ENCODE data around the gene URI1.

Gene URI1

DNA sequence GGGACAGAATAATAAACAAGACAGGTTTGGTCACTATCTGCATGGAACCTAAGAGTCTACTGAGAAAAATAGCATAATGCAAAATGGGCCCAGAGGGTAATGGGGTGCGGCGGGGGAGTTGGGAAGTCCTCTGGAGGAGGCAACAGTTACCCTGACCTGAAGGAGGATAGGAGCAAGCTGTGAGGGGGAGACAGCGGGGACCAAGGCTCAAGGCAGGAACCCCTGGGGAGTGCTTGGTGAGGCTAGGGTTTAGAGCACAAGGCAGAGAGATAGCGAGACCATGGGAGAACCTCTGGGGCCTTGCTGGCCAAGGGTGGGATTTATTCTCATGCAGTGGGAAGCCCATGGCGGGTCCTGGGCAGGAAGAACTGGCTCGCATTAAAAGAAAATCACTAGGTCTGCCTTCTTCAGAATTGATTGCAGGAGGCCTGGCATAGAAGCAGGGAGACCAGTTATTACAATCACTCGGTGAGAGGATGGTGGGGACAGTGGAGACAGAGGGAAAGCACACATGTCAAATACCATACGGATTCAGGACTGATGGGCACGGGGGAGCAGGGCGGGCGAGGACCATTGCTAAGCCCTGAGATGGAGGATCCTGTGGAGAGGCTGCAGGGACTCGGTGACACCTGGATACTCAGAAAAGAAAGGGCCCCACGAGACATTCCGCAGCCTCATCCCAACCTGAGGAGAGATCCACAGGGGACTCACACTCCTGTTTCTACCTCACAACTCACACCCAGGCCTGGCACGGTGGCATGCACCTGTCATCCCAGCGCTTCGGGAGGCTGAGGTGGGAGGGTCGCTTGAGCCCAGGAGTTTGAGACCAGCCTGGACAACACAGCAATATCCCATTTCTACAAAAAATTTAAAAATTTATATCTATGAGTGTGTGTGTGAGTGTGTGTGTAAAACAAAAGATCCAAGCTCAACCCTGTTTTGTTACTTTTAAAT, 110.4 kb downstream of the URI1 start:
- in situ Hi-C loops (cut with MboI; ENCODE audit: low sequenced_read_pairs, unreplicated experiment), result no loop called here
- no peak for DNase-seq (ENCODE audit: low spot score)
- TF ChIP-seq CTCF (IDR thresholded peaks at IDR 0.05; ENCODE audit: borderline replicate concordance, control extremely low read depth, extremely low read depth, insufficient read depth, missing control alignments), result no peak

DNA sequence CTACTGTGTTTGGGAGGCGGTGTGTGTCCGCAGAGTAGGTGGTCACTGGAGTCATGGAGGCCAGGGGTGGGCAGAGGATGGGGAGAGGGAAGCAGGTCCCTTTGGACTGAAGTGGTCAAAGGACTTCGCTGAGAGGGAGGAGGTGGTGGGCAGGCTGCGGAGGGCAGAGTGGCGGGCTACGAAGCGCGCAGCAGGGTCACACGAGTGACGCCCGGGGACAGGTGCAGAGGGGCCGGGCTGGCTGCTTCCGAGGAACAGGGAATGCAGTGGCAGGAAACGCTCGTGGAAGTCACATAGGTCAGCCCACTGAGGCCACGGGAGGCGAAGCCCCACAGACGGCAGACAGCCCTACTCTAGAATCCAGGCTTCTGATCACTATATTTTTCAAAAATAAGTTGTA, 111.5 kb downstream of the URI1 start:
- in situ Hi-C loops (cut with MboI; ENCODE audit: low sequenced_read_pairs, unreplicated experiment), result no loop called here
- no peak for TF ChIP-seq CTCF (IDR thresholded peaks at IDR 0.05; ENCODE audit: borderline replicate concordance, control extremely low read depth, extremely low read depth, insufficient read depth, missing control alignments)
- no peak for DNase-seq (ENCODE audit: low spot score)

DNA sequence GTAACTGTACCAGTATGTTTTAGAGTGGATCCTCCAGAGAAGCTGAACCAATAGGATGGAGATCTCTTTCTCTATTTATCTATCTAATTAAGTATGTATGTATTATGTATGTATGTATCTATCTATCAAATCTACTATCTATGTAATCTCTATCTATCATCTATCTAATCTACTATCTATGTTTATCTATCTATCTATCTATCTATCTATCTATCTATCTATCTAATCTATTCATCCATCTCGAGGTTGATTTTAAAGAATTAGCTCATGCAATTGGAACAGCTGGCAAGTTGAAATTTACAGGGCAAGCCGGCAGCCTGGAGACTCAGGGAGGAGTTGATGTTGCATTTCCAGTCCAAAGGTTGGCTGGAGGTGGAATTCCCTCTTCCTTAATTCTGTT, 112.2 kb downstream of the URI1 start:
- TF ChIP-seq CTCF (IDR thresholded peaks at IDR 0.05; ENCODE audit: borderline replicate concordance, control extremely low read depth, extremely low read depth, insufficient read depth, missing control alignments), result no peak
- in situ Hi-C loops (cut with MboI; ENCODE audit: low sequenced_read_pairs, unreplicated experiment), result no loop called here

GRCh38 chr19:30056580-30056979, 114.5 kb downstream of the URI1 start:
- DNase-seq (ENCODE audit: low spot score), result no peak
- no peak for TF ChIP-seq CTCF (IDR thresholded peaks at IDR 0.05; ENCODE audit: borderline replicate concordance, control extremely low read depth, extremely low read depth, insufficient read depth, missing control alignments)
- in situ Hi-C loops (cut with MboI; ENCODE audit: low sequenced_read_pairs, unreplicated experiment), result no loop called here

More for the DNA sequence above, 112.2 kb downstream of the URI1 start:
- no peak for DNase-seq (ENCODE audit: low spot score)

DNA sequence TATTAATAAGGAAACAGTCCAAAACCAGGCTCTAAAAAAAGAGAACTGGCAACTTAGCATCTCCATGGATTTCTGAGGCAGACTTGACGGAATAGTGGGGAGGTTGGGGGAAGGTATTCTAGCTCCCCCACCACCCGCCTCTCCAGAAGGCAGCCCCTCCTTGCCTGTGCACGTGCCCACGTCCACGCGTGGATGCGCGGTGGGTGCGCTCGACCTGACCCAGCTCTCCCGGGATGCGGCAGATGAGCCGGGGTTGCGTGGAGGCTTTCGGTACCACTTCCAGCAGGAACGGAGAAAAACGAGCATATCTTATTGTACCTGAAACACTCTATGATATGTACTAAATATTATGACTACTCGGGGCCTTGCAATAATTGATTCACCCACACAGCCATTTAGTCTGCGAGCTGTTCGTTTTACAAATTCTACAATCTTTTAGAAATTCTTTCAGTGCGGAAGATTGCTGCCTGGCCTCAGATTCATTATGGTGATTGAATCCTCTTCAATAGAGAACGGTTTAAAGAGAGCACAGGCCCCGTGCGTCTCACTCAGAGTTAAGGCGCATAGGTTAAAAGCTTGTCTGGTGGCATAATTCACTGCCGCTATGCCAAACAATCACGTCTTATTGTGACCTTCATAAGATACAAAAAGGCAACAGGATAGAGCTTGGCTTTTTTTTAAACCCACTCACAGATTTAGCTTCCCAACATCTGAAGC, 117.9 kb downstream of the URI1 start:
- no peak for DNase-seq (ENCODE audit: low spot score)
- in situ Hi-C loops (cut with MboI; ENCODE audit: low sequenced_read_pairs, unreplicated experiment), result no loop called here
- TF ChIP-seq CTCF (IDR thresholded peaks at IDR 0.05; ENCODE audit: borderline replicate concordance, control extremely low read depth, extremely low read depth, insufficient read depth, missing control alignments), result no peak

- in situ Hi-C loops (cut with MboI; ENCODE audit: low sequenced_read_pairs, unreplicated experiment), result no loop called here
- TF ChIP-seq CTCF (IDR thresholded peaks at IDR 0.05; ENCODE audit: borderline replicate concordance, control extremely low read depth, extremely low read depth, insufficient read depth, missing control alignments), result no peak
- DNase-seq (ENCODE audit: low spot score), result peak; percentile 20
Observed at GRCh38 chr19:30060531-30061222, 118.6 kb downstream of the URI1 start.
